Nephron (organoid): ENCODE results near the gene PRDM16.
A peak's percentile ranks its signal among the peaks of the same experiment; 100 is the strongest.

Source experiments
- H3K27ac Mint-ChIP-seq, 3 experiments: 2 replicates each; pipeline ENCODE4 v1.8.0; 2020; ENCODE audit warnings: mixed read lengths in 3 of 3, mild to moderate bottlenecking in 2 of 3, moderate library complexity in 1 of 3
- H3K27me3 Mint-ChIP-seq: 2 replicates; pipeline ENCODE4 v1.8.0; 2021; ENCODE audit warnings: low read depth, mild to moderate bottlenecking, moderate library complexity, mixed read lengths
- H3K36me3 Mint-ChIP-seq: 2 replicates; pipeline ENCODE4 v1.8.0; 2020; ENCODE audit warnings: low read depth, mixed read lengths
- H3K4me1 Mint-ChIP-seq: 2 replicates; pipeline ENCODE4 v1.8.0; 2020; ENCODE audit warnings: mixed read lengths
- H3K4me3 Mint-ChIP-seq, 3 experiments: 2 replicates each; pipeline ENCODE4 v1.8.0; 2020; ENCODE audit warnings: mild to moderate bottlenecking in 3 of 3, mixed read lengths in 3 of 3, moderate library complexity in 2 of 3
- H3K9me3 Mint-ChIP-seq: 2 replicates; pipeline ENCODE4 v1.8.0; 2020; ENCODE audit warnings: mixed read lengths
- TF ChIP-seq, protein P1 (sequence below), 3 experiments: fragments of 200-600 bp; sonication (generic); IDR thresholded peaks; one replicate each; pipeline ENCODE4 v1.5.0; 2021; ENCODE audit warnings: antibody characterized with exemption in 3 of 3; ENCODE audit not compliant: unreplicated experiment in 3 of 3

Gene PRDM16

DNA sequence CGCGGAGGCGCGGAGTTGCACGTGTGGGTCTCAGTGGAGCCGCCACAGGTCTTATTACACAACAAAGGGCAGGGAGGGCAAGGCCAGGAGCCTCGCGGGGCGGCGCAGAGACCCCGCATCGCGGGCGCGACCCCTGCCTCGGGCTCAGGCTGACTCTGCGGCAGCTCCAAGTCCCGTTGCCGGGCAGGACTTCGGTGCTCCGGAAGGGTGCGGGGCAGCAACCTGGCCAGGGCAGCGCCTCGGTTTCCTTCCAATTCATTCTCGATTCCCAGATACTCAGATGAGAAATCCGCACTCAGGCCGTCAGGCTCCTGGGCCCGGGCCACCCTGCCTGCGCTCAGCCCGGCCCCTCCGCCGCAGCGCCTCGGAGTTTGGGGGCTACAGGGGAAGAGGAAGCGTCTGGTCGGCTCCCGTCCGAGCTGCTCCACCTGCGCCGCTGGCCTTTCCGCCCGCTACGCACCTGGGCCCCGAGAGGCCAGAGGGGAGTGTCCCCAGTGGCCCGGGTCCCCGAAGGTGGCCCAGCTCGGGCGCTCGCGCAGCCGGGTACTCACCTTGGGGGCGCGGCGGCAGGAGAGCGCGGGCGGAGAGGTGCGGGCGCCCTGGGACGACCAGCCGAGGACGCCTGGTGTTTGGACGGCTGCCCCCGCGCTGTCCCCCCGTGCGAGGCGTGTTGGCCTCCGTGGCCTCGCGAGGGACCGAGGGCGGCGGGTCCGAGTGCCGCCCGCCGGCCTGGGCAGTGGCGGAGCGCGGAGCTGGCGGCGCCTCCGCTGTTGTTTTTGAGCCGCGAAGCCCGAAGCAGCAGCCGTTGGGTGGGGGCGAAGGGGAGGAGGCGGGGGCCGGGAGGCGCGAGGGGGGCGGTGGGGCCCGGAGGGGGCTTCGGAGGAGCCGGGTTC, 1.1 kb upstream of the PRDM16 start:
- Mint-ChIP-seq H3K27ac (no peak overlapping the region), H3K4me1 (peaks cover 4% of the 10 kb centered on the region), H3K27me3 (peaks cover 88% of the 10 kb centered on the region), H3K9me3 (no peaks in the 10 kb centered on the region), H3K36me3 (no peaks in the 10 kb centered on the region), H3K4me3 (peak overlapping the region; percentile 45 to 81 (median 63))
- TF ChIP-seq, protein P1, sequence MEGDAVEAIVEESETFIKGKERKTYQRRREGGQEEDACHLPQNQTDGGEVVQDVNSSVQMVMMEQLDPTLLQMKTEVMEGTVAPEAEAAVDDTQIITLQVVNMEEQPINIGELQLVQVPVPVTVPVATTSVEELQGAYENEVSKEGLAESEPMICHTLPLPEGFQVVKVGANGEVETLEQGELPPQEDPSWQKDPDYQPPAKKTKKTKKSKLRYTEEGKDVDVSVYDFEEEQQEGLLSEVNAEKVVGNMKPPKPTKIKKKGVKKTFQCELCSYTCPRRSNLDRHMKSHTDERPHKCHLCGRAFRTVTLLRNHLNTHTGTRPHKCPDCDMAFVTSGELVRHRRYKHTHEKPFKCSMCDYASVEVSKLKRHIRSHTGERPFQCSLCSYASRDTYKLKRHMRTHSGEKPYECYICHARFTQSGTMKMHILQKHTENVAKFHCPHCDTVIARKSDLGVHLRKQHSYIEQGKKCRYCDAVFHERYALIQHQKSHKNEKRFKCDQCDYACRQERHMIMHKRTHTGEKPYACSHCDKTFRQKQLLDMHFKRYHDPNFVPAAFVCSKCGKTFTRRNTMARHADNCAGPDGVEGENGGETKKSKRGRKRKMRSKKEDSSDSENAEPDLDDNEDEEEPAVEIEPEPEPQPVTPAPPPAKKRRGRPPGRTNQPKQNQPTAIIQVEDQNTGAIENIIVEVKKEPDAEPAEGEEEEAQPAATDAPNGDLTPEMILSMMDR (IDR thresholded peaks at IDR 0.05; ENCODE audit: unreplicated experiment in 3 of 3) = no peak

DNA sequence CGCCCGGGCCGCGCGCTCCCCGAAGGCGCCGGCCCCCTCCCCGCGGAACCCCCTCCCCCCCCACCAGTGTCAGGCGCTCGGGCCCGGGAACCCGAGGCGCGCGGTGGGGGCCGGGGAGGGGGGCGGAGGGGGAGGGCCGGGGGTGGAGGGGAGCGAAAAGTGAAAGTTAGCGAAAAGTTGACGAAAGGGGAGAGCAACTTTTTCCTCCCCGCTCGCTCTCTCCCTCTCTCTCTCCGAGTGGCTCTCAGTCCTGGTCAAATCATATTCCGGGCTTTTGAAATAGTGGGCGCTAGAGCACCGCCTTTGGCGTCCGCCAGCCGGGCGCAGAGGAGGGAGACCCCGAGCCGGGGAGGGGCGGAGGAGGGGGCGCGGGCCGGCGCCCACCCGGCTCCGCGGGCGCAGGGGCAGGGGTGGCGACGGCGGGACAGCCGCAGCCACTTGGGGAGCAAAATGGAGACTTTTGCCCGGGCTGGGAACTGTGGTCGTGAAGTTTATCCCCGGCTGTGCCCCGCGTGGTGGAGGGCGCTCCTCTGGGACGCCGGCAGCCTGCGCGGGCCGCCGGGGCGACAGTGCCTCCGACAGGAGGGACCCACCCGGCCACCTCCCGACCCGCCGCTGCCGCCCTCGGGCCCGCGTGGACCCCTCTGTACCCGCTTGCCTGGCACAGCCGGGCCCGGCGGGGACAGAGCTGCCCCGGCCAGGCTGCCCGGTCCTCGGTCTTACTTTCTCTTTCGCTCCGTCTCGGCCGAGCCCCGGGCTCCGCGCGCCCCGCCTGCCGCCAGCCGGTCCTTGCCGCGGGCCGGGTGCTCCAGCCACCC, 697 bp downstream of the PRDM16 start:
- H3K36me3 Mint-ChIP-seq = no peaks in the 10 kb centered on the region
- TF ChIP-seq, protein P1 (IDR thresholded peaks at IDR 0.05; ENCODE audit: unreplicated experiment in 3 of 3) = peak; percentile 54 to 67 (median 56)
- H3K4me1 Mint-ChIP-seq = peaks cover 4% of the 10 kb centered on the region
- H3K9me3 Mint-ChIP-seq = no peaks in the 10 kb centered on the region
- peak overlapping the region in 1 of 3 experiments; percentile 84 for H3K27ac Mint-ChIP-seq
- peak overlapping the region; percentile 86 to 91 (median 89) for H3K4me3 Mint-ChIP-seq
- peaks cover 84% of the 10 kb centered on the region for H3K27me3 Mint-ChIP-seq

DNA sequence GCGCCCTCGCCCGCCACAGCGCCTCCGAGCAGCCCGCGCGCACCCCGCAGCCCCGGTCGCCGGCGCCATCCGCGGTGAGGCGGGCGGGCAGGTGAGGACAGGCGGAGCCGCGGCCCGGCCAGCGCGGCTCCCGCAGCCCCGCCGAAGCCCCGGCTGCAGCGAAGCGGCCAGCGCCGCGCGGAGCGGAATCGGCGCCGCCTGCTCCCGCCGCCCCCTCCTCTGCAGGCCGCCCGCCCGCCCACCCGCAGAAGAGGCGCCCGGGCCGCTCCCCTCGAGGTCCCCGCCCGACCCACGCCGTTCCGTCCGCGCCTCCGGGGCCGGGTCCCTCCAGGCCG, 1.3 kb downstream of the PRDM16 start:
- TF ChIP-seq, protein P1 (IDR thresholded peaks at IDR 0.05; ENCODE audit: unreplicated experiment in 3 of 3) = no peak
- no peaks in the 10 kb centered on the region for H3K36me3 Mint-ChIP-seq
- no peak overlapping the region for H3K27ac Mint-ChIP-seq
- peaks cover 4% of the 10 kb centered on the region for H3K4me1 Mint-ChIP-seq
- H3K9me3 Mint-ChIP-seq = no peaks in the 10 kb centered on the region
- H3K4me3 Mint-ChIP-seq = no peak overlapping the region
- H3K27me3 Mint-ChIP-seq = peaks cover 84% of the 10 kb centered on the region

DNA sequence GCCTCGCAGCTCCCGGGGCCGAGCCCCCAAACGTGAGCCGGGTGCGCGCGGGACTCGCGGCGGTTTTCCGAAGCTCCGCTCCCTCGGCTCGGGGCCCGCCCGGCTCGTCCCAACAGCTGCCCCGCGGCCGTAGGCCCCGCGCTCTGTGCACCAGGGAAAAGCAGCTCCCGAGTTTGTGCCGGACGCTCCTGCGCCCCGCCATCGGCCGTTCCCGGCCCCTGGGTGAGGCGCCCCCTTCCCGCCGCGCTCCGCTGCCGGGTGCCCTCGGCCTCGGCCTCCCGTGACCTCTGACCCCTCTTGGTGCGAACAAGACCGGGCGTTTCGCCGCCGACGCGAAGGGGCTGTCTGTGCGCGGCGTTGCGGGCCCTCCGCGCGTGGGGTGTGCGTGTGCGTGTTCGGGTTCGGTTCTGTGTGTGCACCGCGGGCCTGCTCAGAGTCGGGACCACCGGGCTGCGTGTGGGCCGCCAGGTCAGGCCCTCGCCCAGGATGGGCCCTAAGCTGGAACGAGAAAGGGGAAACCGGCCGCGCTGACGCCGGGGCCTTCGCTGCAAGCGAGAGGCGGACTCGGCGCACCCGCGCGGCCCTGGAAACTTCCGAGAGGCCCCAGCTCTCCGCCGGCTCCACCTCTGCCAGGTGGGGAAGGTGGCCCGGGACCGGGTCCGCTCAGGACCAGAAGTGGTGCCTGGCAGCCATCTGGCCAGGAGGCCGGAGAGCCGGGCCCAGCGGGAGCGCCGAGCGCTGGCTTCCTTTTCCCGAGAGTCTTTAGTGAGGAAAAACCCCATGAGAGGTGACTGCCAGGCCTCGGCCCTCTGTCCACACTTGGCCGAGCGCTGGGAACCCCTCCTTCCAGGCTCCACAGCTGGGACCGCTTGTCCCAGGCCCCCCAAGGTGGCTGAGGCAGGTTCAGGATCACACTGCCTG, 1.9 kb downstream of the PRDM16 start:
- TF ChIP-seq, protein P1 (IDR thresholded peaks at IDR 0.05; ENCODE audit: unreplicated experiment in 3 of 3) = no peak
- Mint-ChIP-seq H3K4me1 (peaks cover 4% of the 10 kb centered on the region), H3K9me3 (no peaks in the 10 kb centered on the region), H3K4me3 (peak overlapping the region; percentile 43 to 74 (median 69)), H3K27me3 (peaks cover 84% of the 10 kb centered on the region), H3K36me3 (no peaks in the 10 kb centered on the region), H3K27ac (no peak overlapping the region)

DNA sequence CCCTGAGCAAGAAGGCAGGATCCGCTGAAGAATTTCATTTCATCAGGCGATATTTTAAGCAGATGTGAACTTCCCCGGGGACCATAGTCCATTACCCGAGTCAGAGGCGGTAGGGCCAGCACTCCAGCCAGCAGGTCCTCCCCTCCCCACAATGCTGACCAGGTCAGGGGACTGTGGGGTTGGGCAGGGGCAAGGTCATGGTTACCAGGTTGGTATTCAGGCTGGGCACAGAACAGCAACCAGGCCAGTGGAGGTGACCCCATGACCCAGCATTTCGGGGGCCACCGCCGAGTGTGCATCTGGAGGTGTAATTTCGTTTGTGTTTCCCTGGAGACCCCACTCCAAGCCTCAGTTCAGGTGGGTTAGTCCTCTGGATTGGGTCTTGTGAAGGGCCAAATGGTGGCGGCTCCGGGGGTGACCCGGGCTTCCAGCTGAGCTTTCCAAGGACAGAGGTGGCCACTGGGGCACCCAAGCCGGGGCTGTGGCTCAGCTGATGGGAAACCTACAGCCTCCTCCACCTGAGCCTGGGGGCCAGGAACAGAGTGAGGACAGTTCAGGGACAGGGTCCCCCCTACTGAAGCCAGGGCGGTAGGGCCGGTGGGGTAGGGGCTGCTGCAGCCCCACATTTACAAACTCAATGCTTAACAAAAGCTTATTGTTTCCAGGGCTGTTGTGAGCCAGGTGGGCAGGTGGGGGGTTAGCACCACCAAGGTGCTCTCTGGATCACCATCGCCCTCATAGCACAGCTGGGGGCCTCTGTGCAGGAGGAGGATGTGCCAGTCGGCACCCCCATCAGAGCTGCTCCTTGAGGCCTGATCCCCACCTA, 2.8 kb downstream of the PRDM16 start:
- Mint-ChIP-seq H3K9me3 (no peaks in the 10 kb centered on the region), H3K36me3 (no peaks in the 10 kb centered on the region), H3K4me1 (peaks cover 4% of the 10 kb centered on the region), H3K27ac (no peak overlapping the region), H3K4me3 (peak overlapping the region; percentile 39 to 74 (median 69)), H3K27me3 (peaks cover 84% of the 10 kb centered on the region)
- TF ChIP-seq, protein P1 (IDR thresholded peaks at IDR 0.05; ENCODE audit: unreplicated experiment in 3 of 3) = no peak
